ENCODE results near the gene COL6A2. TPM values are rescaled to one million over a fixed set of nuclear protein-coding genes. Genes with fewer than 3 reads are reported as not detected.
"Not testable (repeated sequence)": the region's sequence is repeated elsewhere in the genome, so short reads cannot be mapped to it uniquely, and the experiment has no call there.

The COL6A2 gene
- polyA plus RNA-seq, 3 donors = 157 to 284 (median 250) TPM

GRCh38 chr21:46172863-46173528 lies 75.1 kb downstream of the COL6A2 start:
- no peak for DNase-seq (ENCODE audit: extremely low read depth in 1 of 11, low read depth in 9 of 11, low spot score in 4 of 11)

- no peak for DNase-seq (ENCODE audit: extremely low read depth in 1 of 11, low read depth in 9 of 11, low spot score in 4 of 11)
Measured at GRCh38 chr21:46173573-46173972, 75.7 kb downstream of the COL6A2 start.

- DNase-seq (ENCODE audit: extremely low read depth in 1 of 11, low read depth in 9 of 11, low spot score in 4 of 11) = not testable (repeated sequence)
Measured at GRCh38 chr21:46176443-46177129, 78.7 kb downstream of the COL6A2 start.

GRCh38 chr21:46178961-46179360 lies 81.0 kb downstream of the COL6A2 start:
- DNase-seq (ENCODE audit: extremely low read depth in 1 of 11, low read depth in 9 of 11, low spot score in 4 of 11) = no peak

Other genes with a start within 250 kb of the COL6A2 start
- 100 to 1,000 TPM; 208 to 322 (median 308) TPM for gene COL6A1, start 116.3 kb upstream of the COL6A2 start, polyA plus RNA-seq (ENCODE audit: insufficient read length in 3 of 3)
- gene FTCD, start 57.5 kb downstream of the COL6A2 start, polyA plus RNA-seq (ENCODE audit: insufficient read length in 3 of 3) = 10 to 100 TPM; 25.4 to 49.8 (median 39.2) TPM
- gene SPATC1L, start 86.3 kb downstream of the COL6A2 start, polyA plus RNA-seq (ENCODE audit: insufficient read length in 3 of 3) = 10 to 100 TPM; 11.4 to 17.1 (median 15.6) TPM
- 10 to 100 TPM; 30.3 to 41.8 (median 34.3) TPM for gene LSS, start 130.7 kb downstream of the COL6A2 start, polyA plus RNA-seq (ENCODE audit: insufficient read length in 3 of 3)
- gene MCM3AP, start 187.5 kb downstream of the COL6A2 start, polyA plus RNA-seq (ENCODE audit: insufficient read length in 3 of 3) = 10 to 100 TPM; 85.2 to 99.7 (median 88.7) TPM
- 10 to 100 TPM; 19.3 to 25.4 (median 24.0) TPM for gene YBEY, start 188.2 kb downstream of the COL6A2 start, polyA plus RNA-seq (ENCODE audit: insufficient read length in 3 of 3)
- gene C21orf58, start 225.8 kb downstream of the COL6A2 start, polyA plus RNA-seq (ENCODE audit: insufficient read length in 3 of 3) = 10 to 100 TPM; 11.8 to 21.1 (median 14.9) TPM
- gene PCNT, start 226.0 kb downstream of the COL6A2 start, polyA plus RNA-seq (ENCODE audit: insufficient read length in 3 of 3) = 10 to 100 TPM; 35.1 to 40.1 (median 35.7) TPM